CD4-positive, alpha-beta T cell treated with Interleukin-6 for 4 hours (primary cell): ENCODE results near the gene PRKAB1.

Source experiments
- DNase-seq: peaks from one replicate; pipeline ENCODE4 v3.0.0-alpha.2; 2020; ENCODE audit warnings: mixed read lengths

The PRKAB1 gene

GRCh38 chr12:119714614-119715267 lies 46.8 kb downstream of the PRKAB1 start:
- no peak for DNase-seq

GRCh38 chr12:119715268-119715620 lies 47.3 kb downstream of the PRKAB1 start:
- no peak for DNase-seq

- DNase-seq = no peak
Measured at GRCh38 chr12:119718141-119718540, 50.2 kb downstream of the PRKAB1 start.

GRCh38 chr12:119720349-119720748 lies 52.4 kb downstream of the PRKAB1 start:
- no peak for DNase-seq

GRCh38 chr12:119721306-119721705 lies 53.4 kb downstream of the PRKAB1 start:
- DNase-seq = no peak

- DNase-seq = no peak
Measured at GRCh38 chr12:119725523-119725922, 57.6 kb downstream of the PRKAB1 start.

GRCh38 chr12:119727600-119728443 lies 59.9 kb downstream of the PRKAB1 start:
- no peak for DNase-seq

GRCh38 chr12:119728444-119728745 lies 60.5 kb downstream of the PRKAB1 start:
- no peak for DNase-seq

GRCh38 chr12:119729871-119730270 lies 61.9 kb downstream of the PRKAB1 start:
- DNase-seq = no peak

GRCh38 chr12:119730381-119730780 lies 62.4 kb downstream of the PRKAB1 start:
- no peak for DNase-seq
